Neural crest cell (in vitro differentiated cells): Measurements from ENCODE around the gene TIMD4. TPM values are rescaled to one million over a fixed set of nuclear protein-coding genes. Genes with fewer than 3 reads are reported as not detected.

Source experiments
- DNase-seq: peaks from one replicate; pipeline ENCODE4 v3.0.0; 2021; ENCODE audit warnings: low read depth, mixed read lengths, low spot score
- H3K27ac Mint-ChIP-seq: one replicate; pipeline ENCODE4 v1.8.0; 2021; ENCODE audit warnings: mild to moderate bottlenecking, mixed read lengths; ENCODE audit not compliant: unreplicated experiment
- H3K27me3 Mint-ChIP-seq: 2 replicates; pipeline ENCODE4 v1.8.0; 2021; ENCODE audit warnings: low read depth, mild to moderate bottlenecking, mixed read lengths
- H3K36me3 Mint-ChIP-seq: 2 replicates; pipeline ENCODE4 v1.8.0; 2021; ENCODE audit warnings: low read depth, mild to moderate bottlenecking, mixed read lengths
- H3K4me1 Mint-ChIP-seq: 2 replicates; pipeline ENCODE4 v1.8.0; 2021; ENCODE audit warnings: mixed read lengths
- H3K4me3 Mint-ChIP-seq: one replicate; pipeline ENCODE4 v1.8.0; 2021; ENCODE audit warnings: mild to moderate bottlenecking, mixed read lengths
- H3K9me3 Mint-ChIP-seq: 2 replicates; pipeline ENCODE4 v1.8.0; 2021; ENCODE audit warnings: mixed read lengths
- total RNA-seq: library from RNA; stranded (reverse); gene quantifications from 2 replicates; pipeline ENCODE4 v1.2.1, GENCODE V29; 2021
- TF ChIP-seq, protein P1 (sequence below): fragments of 200-600 bp; sonication (generic); conservative IDR thresholded peaks from 2 replicates; pipeline ENCODE4 v1.5.0; 2021; ENCODE audit warnings: antibody characterized with exemption, mild to moderate bottlenecking

TIMD4 gene
- total RNA-seq, 1 donor from 2014 or later, result not detected

DNA sequence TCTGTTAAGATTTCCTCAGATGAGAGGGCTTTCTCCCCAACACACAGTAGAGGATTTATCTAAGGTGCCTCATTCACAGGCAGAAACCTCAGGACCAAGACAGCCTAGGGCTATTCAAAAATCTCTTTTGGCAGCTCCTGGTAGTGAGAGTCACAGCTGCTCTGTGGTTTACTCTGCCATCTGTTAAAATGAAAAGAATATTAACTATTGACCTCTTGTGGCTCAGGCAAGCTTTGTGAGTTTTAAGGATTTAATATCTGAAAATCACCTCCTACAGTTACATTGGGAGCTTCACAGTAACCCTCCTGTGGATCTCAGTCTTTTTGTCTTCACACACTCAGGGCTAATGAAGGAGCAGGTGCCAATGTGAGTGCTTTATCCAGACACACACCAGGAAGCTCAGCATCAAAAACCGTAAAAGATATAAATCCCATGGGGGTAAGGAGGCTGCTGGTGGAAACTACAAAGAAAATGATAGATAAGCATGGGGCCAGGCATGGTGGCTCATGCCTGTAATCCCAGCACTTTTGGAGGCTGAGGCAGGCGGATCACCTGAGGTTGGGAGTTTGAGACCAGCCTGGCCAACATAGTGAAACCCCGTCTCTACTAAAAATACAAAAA, 83.3 kb downstream of the TIMD4 start:
- H3K36me3 Mint-ChIP-seq, result no peaks in the 10 kb centered on the region
- no peaks in the 10 kb centered on the region for H3K9me3 Mint-ChIP-seq
- no peaks in the 10 kb centered on the region for H3K4me1 Mint-ChIP-seq
- DNase-seq, result no peak
- no peak overlapping the region for H3K27ac Mint-ChIP-seq
- H3K4me3 Mint-ChIP-seq, result no peak overlapping the region
- H3K27me3 Mint-ChIP-seq, result peaks cover 13% of the 10 kb centered on the region
- TF ChIP-seq, protein P1, sequence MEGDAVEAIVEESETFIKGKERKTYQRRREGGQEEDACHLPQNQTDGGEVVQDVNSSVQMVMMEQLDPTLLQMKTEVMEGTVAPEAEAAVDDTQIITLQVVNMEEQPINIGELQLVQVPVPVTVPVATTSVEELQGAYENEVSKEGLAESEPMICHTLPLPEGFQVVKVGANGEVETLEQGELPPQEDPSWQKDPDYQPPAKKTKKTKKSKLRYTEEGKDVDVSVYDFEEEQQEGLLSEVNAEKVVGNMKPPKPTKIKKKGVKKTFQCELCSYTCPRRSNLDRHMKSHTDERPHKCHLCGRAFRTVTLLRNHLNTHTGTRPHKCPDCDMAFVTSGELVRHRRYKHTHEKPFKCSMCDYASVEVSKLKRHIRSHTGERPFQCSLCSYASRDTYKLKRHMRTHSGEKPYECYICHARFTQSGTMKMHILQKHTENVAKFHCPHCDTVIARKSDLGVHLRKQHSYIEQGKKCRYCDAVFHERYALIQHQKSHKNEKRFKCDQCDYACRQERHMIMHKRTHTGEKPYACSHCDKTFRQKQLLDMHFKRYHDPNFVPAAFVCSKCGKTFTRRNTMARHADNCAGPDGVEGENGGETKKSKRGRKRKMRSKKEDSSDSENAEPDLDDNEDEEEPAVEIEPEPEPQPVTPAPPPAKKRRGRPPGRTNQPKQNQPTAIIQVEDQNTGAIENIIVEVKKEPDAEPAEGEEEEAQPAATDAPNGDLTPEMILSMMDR, result no peak

DNA sequence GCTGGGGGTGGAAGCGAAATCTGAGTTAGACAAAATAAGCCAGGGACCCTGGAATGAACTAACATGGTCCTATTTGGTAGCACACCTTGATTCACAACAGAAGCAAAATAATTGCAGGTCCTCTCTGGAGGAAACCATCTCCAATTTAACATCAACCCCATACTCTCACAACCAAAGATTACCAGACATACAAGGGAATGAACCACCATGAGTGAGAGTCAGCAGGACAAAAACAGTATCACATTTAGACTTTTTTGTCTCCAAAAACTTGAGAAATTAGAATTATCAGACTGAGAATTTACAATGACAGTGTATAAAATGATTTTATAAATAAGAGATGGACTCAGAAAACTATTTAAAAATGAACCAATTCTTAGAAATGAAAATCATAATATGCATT, 91.8 kb downstream of the TIMD4 start:
- Mint-ChIP-seq H3K36me3 (no peaks in the 10 kb centered on the region), H3K4me3 (no peak overlapping the region), H3K27me3 (no peaks in the 10 kb centered on the region), H3K27ac (no peak overlapping the region), H3K4me1 (no peaks in the 10 kb centered on the region), H3K9me3 (peaks cover 2% of the 10 kb centered on the region)
- TF ChIP-seq, protein P1, result no peak
- no peak for DNase-seq

DNA sequence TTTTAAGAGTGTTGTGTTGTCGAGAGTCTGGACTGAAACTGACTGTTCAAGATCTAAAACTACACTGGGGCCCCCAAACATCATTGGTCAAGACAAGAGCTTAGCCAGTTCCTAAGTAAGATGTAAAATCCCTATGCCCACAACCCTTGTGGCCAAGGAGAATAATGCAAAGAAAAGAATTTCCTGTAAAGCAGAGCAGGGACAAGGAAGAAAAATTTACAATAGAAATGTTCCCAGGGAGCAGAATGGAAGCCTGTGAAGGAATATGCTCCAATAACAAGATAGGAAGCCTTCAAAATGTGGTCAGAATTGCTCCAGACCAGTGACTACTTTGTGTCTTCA, 92.6 kb downstream of the TIMD4 start:
- TF ChIP-seq, protein P1, result no peak
- H3K27me3 Mint-ChIP-seq, result no peaks in the 10 kb centered on the region
- no peaks in the 10 kb centered on the region for H3K4me1 Mint-ChIP-seq
- H3K27ac Mint-ChIP-seq, result no peak overlapping the region
- no peaks in the 10 kb centered on the region for H3K36me3 Mint-ChIP-seq
- DNase-seq, result no peak
- peaks cover 2% of the 10 kb centered on the region for H3K9me3 Mint-ChIP-seq
- H3K4me3 Mint-ChIP-seq, result no peak overlapping the region

Other genes starting within 250 kb of the TIMD4 start
- gene PPP1R2B, start 112.9 kb downstream of the TIMD4 start, total RNA-seq, result not detected in 2 replicates
- not detected in 2 replicates for gene HAVCR1, start 95.9 kb upstream of the TIMD4 start, total RNA-seq
- gene HAVCR2, start 145.8 kb upstream of the TIMD4 start, total RNA-seq, result 0.19 and 0.55 TPM in 2 replicates
- 11.6 and 11.7 TPM in 2 replicates for gene MED7, start 179.6 kb upstream of the TIMD4 start, total RNA-seq
- gene GARIN3, start 203.0 kb upstream of the TIMD4 start, total RNA-seq, result not detected in 2 replicates
- gene ITK, start 217.6 kb upstream of the TIMD4 start, total RNA-seq, result not detected in 2 replicates